Activated CD8-positive, alpha-beta T cell treated with anti-CD3 and anti-CD28 coated beads, Interleukin-2, amount 10 ng/mL, durations not matched to agents 7 days and 5 days (primary cell): Measurements from ENCODE around the gene LBX2. TPM values are rescaled to one million over a fixed set of nuclear protein-coding genes. Genes with fewer than 3 reads are reported as not detected.

Experiments
- ATAC-seq: fragments of 150-1000 bp; cut with Tn5 transposase; one replicate; pipeline ENCODE4 v1.10.0; 2021; ENCODE audit warnings: moderate library complexity
- CTCF ChIA-PET: fragments of 350-600 bp; sonication (Branson Sonifier 250); formaldehyde crosslinking; loops from one replicate; lab custom pipeline; 2021; ENCODE audit warnings: antibody characterized with exemption; lab: Charles Lee
- POLR2A ChIA-PET: fragments of 350-600 bp; sonication (Branson Sonifier 250); formaldehyde crosslinking; loops from one replicate; lab custom pipeline; 2021; ENCODE audit warnings: antibody characterized with exemption; lab: Charles Lee
- DNase-seq: peaks from one replicate; pipeline ENCODE4 v3.0.0-alpha.2; 2020
- H3K27ac Mint-ChIP-seq: one replicate; pipeline ENCODE4 v1.8.0; 2021; ENCODE audit warnings: mild to moderate bottlenecking, mixed read lengths
- H3K27me3 Mint-ChIP-seq: one replicate; pipeline ENCODE4 v1.8.0; 2021; ENCODE audit warnings: low read depth, mixed read lengths
- H3K36me3 Mint-ChIP-seq: one replicate; pipeline ENCODE4 v1.8.0; 2021; ENCODE audit warnings: low read depth, mixed read lengths
- H3K4me1 Mint-ChIP-seq: one replicate; pipeline ENCODE4 v1.8.0; 2021; ENCODE audit warnings: low read depth, mixed read lengths
- H3K4me3 Mint-ChIP-seq: one replicate; pipeline ENCODE4 v1.8.0; 2021; ENCODE audit warnings: mild to moderate bottlenecking, mixed read lengths
- H3K9me3 Mint-ChIP-seq: one replicate; pipeline ENCODE4 v1.8.0; 2022; ENCODE audit warnings: mixed read lengths; ENCODE audit not compliant: insufficient read depth
- total RNA-seq, 2 experiments: library from RNA; stranded (reverse); gene quantifications; one replicate each; pipeline ENCODE4 v1.2.3, GENCODE V29; 2021

Gene LBX2
- total RNA-seq, 2 experiments from 2014 or later: 0.32 to 0.68 TPM

- POLR2A ChIA-PET: interaction anchor here (1.2 kb wide), 1 partner anchor 8 kb away, joined by 3 read pairs; the partner anchor contains the start of gene WBP1
Measured at GRCh38 chr2:74450570-74451190, 48.7 kb downstream of the LBX2 start.

GRCh38 chr2:74448771-74449170 lies 50.6 kb downstream of the LBX2 start:
- DNase-seq (no peak), ATAC-seq (no peak)
- Mint-ChIP-seq H3K36me3 (no peaks in the 10 kb centered on the region), H3K27me3 (peaks cover 16% of the 10 kb centered on the region), H3K4me1 (peaks cover 15% of the 10 kb centered on the region), H3K27ac (no peak overlapping the region), H3K9me3 (no peaks in the 10 kb centered on the region), H3K4me3 (no peak overlapping the region)
- CTCF ChIA-PET: interaction anchor here (1.2 kb wide), 1 partner anchor 96 kb away, joined by 3 read pairs; no protein-coding TSS in a partner anchor
- POLR2A ChIA-PET: interaction anchor here (0.8 kb wide), 1 partner anchor 10 kb away, joined by 3 read pairs; the partner anchor contains the start of gene WBP1

More at GRCh38 chr2:74450570-74451190, 48.7 kb downstream of the LBX2 start:
- CTCF ChIA-PET: no interaction called here
- Mint-ChIP-seq H3K4me1 (peaks cover 30% of the 10 kb centered on the region), H3K4me3 (no peak overlapping the region), H3K36me3 (peaks cover 7% of the 10 kb centered on the region), H3K9me3 (no peaks in the 10 kb centered on the region), H3K27ac (no peak overlapping the region), H3K27me3 (peaks cover 2% of the 10 kb centered on the region)
- no peak for DNase-seq
- no peak for ATAC-seq

Other genes starting within 250 kb of the LBX2 start
- gene SLC4A5, start 156.2 kb downstream of the LBX2 start, total RNA-seq: 1 to 10 TPM; 1.6 to 2.8 TPM
- gene DCTN1, start 119.3 kb downstream of the LBX2 start, total RNA-seq: 100 to 1,000 TPM; 112 to 115 TPM
- gene C2orf81, start 78.0 kb downstream of the LBX2 start, total RNA-seq: 1 to 10 TPM; 1.5 TPM
- gene WDR54, start 77.9 kb downstream of the LBX2 start, total RNA-seq: 10 to 100 TPM; 93.7 to 96.9 TPM
- under 1 TPM; 0.37 to 0.57 TPM for gene RTKN, start 57.7 kb downstream of the LBX2 start, total RNA-seq
- 10 to 100 TPM; 25.7 to 29.1 TPM for gene INO80B, start 44.5 kb downstream of the LBX2 start, total RNA-seq
- 10 to 100 TPM; 34.0 to 34.3 TPM for gene WBP1, start 41.2 kb downstream of the LBX2 start, total RNA-seq
- 10 to 100 TPM; 52.4 to 56.3 TPM for gene MOGS, start 34.2 kb downstream of the LBX2 start, total RNA-seq
- gene MRPL53, start 26.9 kb downstream of the LBX2 start, total RNA-seq: 10 to 100 TPM; 95.7 to 96.2 TPM
- 10 to 100 TPM; 22.5 to 26.7 TPM for gene CCDC142, start 16.6 kb downstream of the LBX2 start, total RNA-seq
- 10 to 100 TPM; 38.3 to 40.0 TPM for gene TTC31, start 16.5 kb downstream of the LBX2 start, total RNA-seq
- 10 to 100 TPM; 20.3 to 28.5 TPM for gene PCGF1, start 8.1 kb upstream of the LBX2 start, total RNA-seq
- under 1 TPM; 0.34 to 0.44 TPM for gene TLX2, start 14.8 kb upstream of the LBX2 start, total RNA-seq
- under 1 TPM; 0.18 TPM for gene DQX1, start 26.6 kb upstream of the LBX2 start, total RNA-seq
- gene AUP1, start 30.1 kb upstream of the LBX2 start, total RNA-seq: 100 to 1,000 TPM; 119 to 123 TPM
- gene HTRA2, start 30.3 kb upstream of the LBX2 start, total RNA-seq: 10 to 100 TPM; 48.0 to 49.4 TPM
- gene LOXL3, start 54.3 kb upstream of the LBX2 start, total RNA-seq: under 1 TPM; 0.21 to 0.23 TPM
- gene DOK1, start 55.1 kb upstream of the LBX2 start, total RNA-seq: 10 to 100 TPM; 32.4 to 35.9 TPM
- not detected for gene M1AP, start 148.7 kb upstream of the LBX2 start, total RNA-seq
- 1 to 10 TPM; 5.8 to 6.4 TPM for gene SEMA4F, start 154.6 kb upstream of the LBX2 start, total RNA-seq